Measurements from ENCODE around the gene STX3. TPM values are rescaled to one million over a fixed set of nuclear protein-coding genes. Genes with fewer than 3 reads are reported as not detected.
A peak's percentile ranks its signal among the peaks of the same experiment; 100 is the strongest.

STX3 gene
- total and polyA plus RNA-seq, 2 of the 4 experiments (the other 2 are of a cell fraction), result 5.0 to 5.4 TPM

DNA sequence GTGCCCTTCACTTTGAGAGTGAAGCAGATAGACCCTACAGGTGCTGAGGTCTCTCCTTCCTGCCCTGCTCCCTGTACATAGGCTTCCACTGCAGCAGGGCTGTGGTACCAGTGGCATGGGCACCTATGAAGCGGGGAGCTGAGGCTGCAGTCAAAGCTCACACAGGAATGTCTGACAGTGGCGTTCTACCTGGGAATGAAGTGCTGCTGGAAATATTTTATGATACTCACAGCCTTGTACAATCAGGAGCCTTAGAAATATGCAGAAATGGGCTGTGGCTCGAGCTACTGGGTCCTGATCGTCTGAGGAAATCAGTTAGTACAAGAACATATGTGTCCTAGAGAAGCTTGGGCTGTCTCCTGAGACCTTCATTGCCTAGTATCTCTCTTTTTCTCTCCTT, 30.6 kb downstream of the STX3 start:
- ChIA-PET POLR2A (ENCODE audit: unreplicated experiment) (no interaction called here), CTCF (interaction anchor here (0.5 to 0.6 kb wide), 3 partner anchors 16 to 230 kb away, joined by 3 to 15 read pairs (median 4); no protein-coding TSS in a partner anchor)
- Histone ChIP-seq H4K20me1 (ENCODE audit: insufficient read depth, low read length) (no peaks in the 10 kb centered on the region; the same call in 1 of the 2 replicates), H2BK120ac (ENCODE audit: low read depth, low read length) (no peak overlapping the region), H2AFZ (replicated peaks; ENCODE audit: low read length, poor library complexity) (no peak overlapping the region), H2BK20ac (ENCODE audit: low read depth, low read length) (no peak overlapping the region), H2AK9ac (replicated peaks; ENCODE audit: low read depth, low read length, poor library complexity) (no peak overlapping the region), H3K18ac (ENCODE audit: low read depth, low read length) (no peak overlapping the region), H3K9ac (ENCODE audit: low read depth, low read length) (no peak overlapping the region), H3K14ac (replicated peaks; ENCODE audit: low read depth, low read length) (no peak overlapping the region), H3K23ac (ENCODE audit: low read depth, low read length) (no peak overlapping the region), H2AK5ac (ENCODE audit: low read depth, low read length) (0 out of 2 replicates have a peak overlapping the region, but pooled peaks have one; percentile 21), H3K36me3 (ENCODE audit: control insufficient read depth, insufficient read depth, low read length) (peaks cover 1% of the 10 kb centered on the region; the same call in 1 of the 2 replicates), H3K4me2 (ENCODE audit: low read depth, low read length) (no peak overlapping the region), H3K27ac (ENCODE audit: insufficient read depth, low read length) (no peak overlapping the region), H3K27me3 (ENCODE audit: control insufficient read depth, insufficient read depth, low read length) (no peaks in the 10 kb centered on the region), H3K9me1 (ENCODE audit: insufficient read depth, low read length) (peaks cover 11% of the 10 kb centered on the region; the same call in 1 of the 2 replicates), H2BK5ac (ENCODE audit: low read depth, low read length, poor library complexity, severe bottlenecking) (no peak overlapping the region), H4K5ac (ENCODE audit: low read depth, low read length) (no peak overlapping the region), H3K56ac (ENCODE audit: extremely low read depth, insufficient read depth, low read length) (no peak overlapping the region), H4K8ac (ENCODE audit: low read depth in 2 of 2, low read length in 2 of 2) (no peak overlapping the region), H3K79me1 (ENCODE audit: low read depth in 1 of 2, low read length in 2 of 2) (peaks cover 0 to 6% of the 10 kb centered on the region in 2 experiments; a peak in 1 of 4 replicates), H2BK15ac (ENCODE audit: low read depth, low read length) (no peak overlapping the region), H4K91ac (ENCODE audit: insufficient read depth, low read depth, low read length) (no peak overlapping the region), H3K4ac (ENCODE audit: low read depth, low read length) (no peak overlapping the region), H3K4me3 (ENCODE audit: insufficient read depth, low read depth, low read length) (no peak overlapping the region), H3K4me1 (ENCODE audit: control insufficient read depth, insufficient read depth, low read length) (peaks cover 6% of the 10 kb centered on the region), H3K9me3 (ENCODE audit: control insufficient read depth, insufficient read depth, low read length) (no peaks in the 10 kb centered on the region)
- ATAC-seq (ENCODE audit: low read depth) (no peak), DNase-seq (no peak)
- TF ChIP-seq SMC3 (IDR thresholded peaks at IDR 0.05; ENCODE audit: low read depth, low read length), result no peak
- TF ChIP-seq CEBPB (IDR thresholded peaks at IDR 0.05; ENCODE audit: low read depth, low read length), result no peak
- TF ChIP-seq POLR2A (IDR thresholded peaks at IDR 0.05; ENCODE audit: low read depth, low read length), result no peak
- no peak for TF ChIP-seq RFX5 (IDR thresholded peaks at IDR 0.05; ENCODE audit: low read depth, low read length)
- no peak for TF ChIP-seq RAD21 (IDR thresholded peaks at IDR 0.05; ENCODE audit: low read length)
- TF ChIP-seq, protein P1, sequence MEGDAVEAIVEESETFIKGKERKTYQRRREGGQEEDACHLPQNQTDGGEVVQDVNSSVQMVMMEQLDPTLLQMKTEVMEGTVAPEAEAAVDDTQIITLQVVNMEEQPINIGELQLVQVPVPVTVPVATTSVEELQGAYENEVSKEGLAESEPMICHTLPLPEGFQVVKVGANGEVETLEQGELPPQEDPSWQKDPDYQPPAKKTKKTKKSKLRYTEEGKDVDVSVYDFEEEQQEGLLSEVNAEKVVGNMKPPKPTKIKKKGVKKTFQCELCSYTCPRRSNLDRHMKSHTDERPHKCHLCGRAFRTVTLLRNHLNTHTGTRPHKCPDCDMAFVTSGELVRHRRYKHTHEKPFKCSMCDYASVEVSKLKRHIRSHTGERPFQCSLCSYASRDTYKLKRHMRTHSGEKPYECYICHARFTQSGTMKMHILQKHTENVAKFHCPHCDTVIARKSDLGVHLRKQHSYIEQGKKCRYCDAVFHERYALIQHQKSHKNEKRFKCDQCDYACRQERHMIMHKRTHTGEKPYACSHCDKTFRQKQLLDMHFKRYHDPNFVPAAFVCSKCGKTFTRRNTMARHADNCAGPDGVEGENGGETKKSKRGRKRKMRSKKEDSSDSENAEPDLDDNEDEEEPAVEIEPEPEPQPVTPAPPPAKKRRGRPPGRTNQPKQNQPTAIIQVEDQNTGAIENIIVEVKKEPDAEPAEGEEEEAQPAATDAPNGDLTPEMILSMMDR (conservative IDR thresholded peaks at IDR 0.05; ENCODE audit: low read depth, low read length), result no peak
- TF ChIP-seq, protein P2, sequence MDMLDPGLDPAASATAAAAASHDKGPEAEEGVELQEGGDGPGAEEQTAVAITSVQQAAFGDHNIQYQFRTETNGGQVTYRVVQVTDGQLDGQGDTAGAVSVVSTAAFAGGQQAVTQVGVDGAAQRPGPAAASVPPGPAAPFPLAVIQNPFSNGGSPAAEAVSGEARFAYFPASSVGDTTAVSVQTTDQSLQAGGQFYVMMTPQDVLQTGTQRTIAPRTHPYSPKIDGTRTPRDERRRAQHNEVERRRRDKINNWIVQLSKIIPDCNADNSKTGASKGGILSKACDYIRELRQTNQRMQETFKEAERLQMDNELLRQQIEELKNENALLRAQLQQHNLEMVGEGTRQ (IDR thresholded peaks at IDR 0.05; ENCODE audit: low read depth, low read length), result no peak
- TF ChIP-seq FOS (IDR thresholded peaks at IDR 0.05; ENCODE audit: low read depth, low read length), result no peak
- TF ChIP-seq BHLHE40 (IDR thresholded peaks at IDR 0.05; ENCODE audit: low read depth, low read length), result no peak
- no peak for TF ChIP-seq CHD1 (IDR thresholded peaks at IDR 0.05; ENCODE audit: low read depth, low read length)
- TF ChIP-seq MXI1 (IDR thresholded peaks at IDR 0.05; ENCODE audit: borderline replicate concordance, low read depth, low read length), result no peak
- no peak for TF ChIP-seq NFE2L2 (IDR thresholded peaks at IDR 0.05; ENCODE audit: low read depth, low read length)
- TF ChIP-seq, protein P3, sequence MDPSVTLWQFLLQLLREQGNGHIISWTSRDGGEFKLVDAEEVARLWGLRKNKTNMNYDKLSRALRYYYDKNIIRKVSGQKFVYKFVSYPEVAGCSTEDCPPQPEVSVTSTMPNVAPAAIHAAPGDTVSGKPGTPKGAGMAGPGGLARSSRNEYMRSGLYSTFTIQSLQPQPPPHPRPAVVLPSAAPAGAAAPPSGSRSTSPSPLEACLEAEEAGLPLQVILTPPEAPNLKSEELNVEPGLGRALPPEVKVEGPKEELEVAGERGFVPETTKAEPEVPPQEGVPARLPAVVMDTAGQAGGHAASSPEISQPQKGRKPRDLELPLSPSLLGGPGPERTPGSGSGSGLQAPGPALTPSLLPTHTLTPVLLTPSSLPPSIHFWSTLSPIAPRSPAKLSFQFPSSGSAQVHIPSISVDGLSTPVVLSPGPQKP (IDR thresholded peaks at IDR 0.05; ENCODE audit: borderline replicate concordance, low read depth, low read length), result no peak
- no peak for TF ChIP-seq RCOR1 (IDR thresholded peaks at IDR 0.05; ENCODE audit: insufficient replicate concordance, low read length)
- intact Hi-C loops (cut with micrococcal nuclease) (no loop called here), in situ Hi-C loops (cut with MboI; ENCODE audit: low sequenced_read_pairs) (no loop called here), dilution Hi-C loops (cut with HindIII; ENCODE audit: low sequenced_read_pairs, unreplicated experiment) (no loop called here)
- no TSS peak for BruUV-seq (replicated peaks)
- no CpG with 5 or more reads among the region's 4 CpGs for whole genome bisulfite sequencing, 2 experiments (ENCODE audit: extremely low coverage in 2 of 2, insufficient read length in 1 of 2)
